IMR-90 (cell line): ENCODE measurements around the gene IFRD1. TPM values are rescaled to one million over a fixed set of nuclear protein-coding genes. Genes with fewer than 3 reads are reported as not detected.

Experiments
- ATAC-seq: fragments of 200-7000 bp; cut with Tn5 transposase; 2 replicates; pipeline ENCODE4 v1.9.1; 2020; ENCODE audit warnings: low read depth, mild to moderate bottlenecking, moderate library complexity
- BruUV-seq: library from RNA; stranded (reverse); fragments of 400-500 nt; replicated peaks from 2 replicates; lab custom pipeline; 2021; lab: Mats Ljungman, UMichigan
- CTCF ChIA-PET: fragments of 300-600 bp; formaldehyde crosslinking; extraction: SDS; loops from one replicate; lab custom pipeline; 2021; ENCODE audit warnings: antibody characterized with exemption; lab: Yijun Ruan, JAX
- POLR2A ChIA-PET: fragments of 300-600 bp; sonication (Branson Sonifier 250); formaldehyde crosslinking; loops from one replicate; lab custom pipeline; 2022; ENCODE audit warnings: antibody characterized with exemption; ENCODE audit not compliant: unreplicated experiment; lab: Charles Lee
- DNase-seq: peaks from one replicate; pipeline ENCODE4 v3.0.0; 2013
- H2AFZ ChIP-seq: replicated peaks from 2 replicates; pipeline ENCODE3; 2013; ENCODE audit warnings: low read length, mild to moderate bottlenecking; ENCODE audit not compliant: poor library complexity
- H2AK5ac ChIP-seq: 2 replicates; pipeline ENCODE4 v1.6.1; 2013; ENCODE audit warnings: low read depth, low read length, inconsistent platforms
- H2AK9ac ChIP-seq: replicated peaks from 2 replicates; pipeline ENCODE3; 2013; ENCODE audit warnings: mild to moderate bottlenecking, low read depth, low read length, moderate library complexity; ENCODE audit not compliant: poor library complexity
- H2BK120ac ChIP-seq: 2 replicates; pipeline ENCODE4 v1.6.1; 2013; ENCODE audit warnings: low read depth, low read length, inconsistent platforms
- H2BK15ac ChIP-seq: 3 replicates; pipeline ENCODE4 v1.6.1; 2013; ENCODE audit warnings: low read depth, low read length, inconsistent platforms
- H2BK20ac ChIP-seq: 2 replicates; pipeline ENCODE4 v1.6.1; 2013; ENCODE audit warnings: low read depth, mild to moderate bottlenecking, inconsistent platforms, low read length, moderate library complexity
- H2BK5ac ChIP-seq: 2 replicates; pipeline ENCODE4 v1.6.1; 2013; ENCODE audit warnings: mild to moderate bottlenecking, low read depth, low read length, inconsistent platforms; ENCODE audit not compliant: poor library complexity, severe bottlenecking
- H3K14ac ChIP-seq: replicated peaks from 2 replicates; pipeline ENCODE4 v1.6.1; 2013; ENCODE audit warnings: low read depth, low read length, inconsistent platforms
- H3K18ac ChIP-seq: 2 replicates; pipeline ENCODE4 v1.6.1; 2013; ENCODE audit warnings: low read depth, low read length, control low read depth
- H3K23ac ChIP-seq: 2 replicates; pipeline ENCODE4 v1.6.1; 2013; ENCODE audit warnings: low read depth, low read length, inconsistent platforms
- H3K27ac ChIP-seq: 2 replicates; pipeline ENCODE4 v1.5.1; 2013; ENCODE audit warnings: mild to moderate bottlenecking, control low read depth, low read length; ENCODE audit not compliant: insufficient read depth
- H3K27me3 ChIP-seq: 2 replicates; pipeline ENCODE4 v1.6.1; 2013; ENCODE audit warnings: low read length; ENCODE audit not compliant: control insufficient read depth, insufficient read depth
- H3K36me3 ChIP-seq: 2 replicates; pipeline ENCODE4 v1.6.1; 2013; ENCODE audit warnings: low read length, mixed read lengths; ENCODE audit not compliant: control insufficient read depth, insufficient read depth
- H3K4ac ChIP-seq: 2 replicates; pipeline ENCODE4 v1.6.1; 2013; ENCODE audit warnings: low read depth, low read length, inconsistent platforms
- H3K4me1 ChIP-seq: 2 replicates; pipeline ENCODE4 v1.6.1; 2013; ENCODE audit warnings: low read length, mixed read lengths; ENCODE audit not compliant: control insufficient read depth, insufficient read depth
- H3K4me2 ChIP-seq: 2 replicates; pipeline ENCODE4 v1.6.1; 2013; ENCODE audit warnings: low read depth, mild to moderate bottlenecking, control low read depth, low read length, moderate library complexity
- H3K4me3 ChIP-seq: 2 replicates; pipeline ENCODE4 v1.5.1; 2013; ENCODE audit warnings: low read depth, mild to moderate bottlenecking, control low read depth, low read length, moderate library complexity; ENCODE audit not compliant: insufficient read depth
- H3K56ac ChIP-seq: 2 replicates; pipeline ENCODE4 v1.6.1; 2013; ENCODE audit warnings: low read length, inconsistent platforms; ENCODE audit not compliant: insufficient read depth; ENCODE audit errors: extremely low read depth
- H3K79me1 ChIP-seq, 2 experiments: 2 replicates each; pipeline ENCODE4 v1.6.1; 2013; ENCODE audit warnings: low read length in 2 of 2, inconsistent platforms in 1 of 2, low read depth in 1 of 2
- H3K9ac ChIP-seq: 2 replicates; pipeline ENCODE4 v1.6.1; 2013; ENCODE audit warnings: low read depth, low read length, control low read depth
- H3K9me1 ChIP-seq: 2 replicates; pipeline ENCODE4 v1.6.1; 2013; ENCODE audit warnings: low read length, inconsistent platforms; ENCODE audit not compliant: insufficient read depth
- H3K9me3 ChIP-seq: 2 replicates; pipeline ENCODE4 v1.6.1; 2013; ENCODE audit warnings: low read length; ENCODE audit not compliant: control insufficient read depth, insufficient read depth
- H4K20me1 ChIP-seq: 2 replicates; pipeline ENCODE4 v1.6.1; 2013; ENCODE audit warnings: low read length, inconsistent platforms; ENCODE audit not compliant: insufficient read depth
- H4K5ac ChIP-seq: 2 replicates; pipeline ENCODE4 v1.6.1; 2013; ENCODE audit warnings: mild to moderate bottlenecking, low read depth, low read length, control low read depth
- H4K8ac ChIP-seq, 2 experiments: 2 replicates each; pipeline ENCODE4 v1.6.1; 2013; ENCODE audit warnings: low read depth in 2 of 2, low read length in 2 of 2, control low read depth in 1 of 2, inconsistent platforms in 1 of 2
- H4K91ac ChIP-seq: 2 replicates; pipeline ENCODE4 v1.6.1; 2013; ENCODE audit warnings: low read depth, low read length, inconsistent platforms; ENCODE audit not compliant: insufficient read depth
- CHD1 ChIP-seq: IDR thresholded peaks from 2 replicates; pipeline ENCODE4 v1.6.1; 2012; ENCODE audit warnings: low read depth, low read length, improper control_type of control experiment
- FOS ChIP-seq: fragments of 150-350 bp; IDR thresholded peaks from 2 replicates; pipeline ENCODE4 v1.6.1; 2016; ENCODE audit warnings: low read depth, low read length
- MAFK ChIP-seq: IDR thresholded peaks from 2 replicates; pipeline ENCODE4 v1.6.1; 2012; ENCODE audit warnings: low read depth, low read length, improper control_type of control experiment
- MAZ ChIP-seq: IDR thresholded peaks from 2 replicates; pipeline ENCODE4 v1.6.1; 2012; ENCODE audit warnings: low read depth, mild to moderate bottlenecking, low read length, improper control_type of control experiment, moderate library complexity, borderline replicate concordance
- MXI1 ChIP-seq: IDR thresholded peaks from 2 replicates; pipeline ENCODE4 v1.6.1; 2012; ENCODE audit warnings: low read depth, mild to moderate bottlenecking, low read length, moderate library complexity, borderline replicate concordance
- RAD21 ChIP-seq: IDR thresholded peaks from 2 replicates; pipeline ENCODE4 v1.6.1; 2012; ENCODE audit warnings: low read length, improper control_type of control experiment
- RFX5 ChIP-seq: IDR thresholded peaks from 2 replicates; pipeline ENCODE4 v1.8.0; 2012; ENCODE audit warnings: low read depth, mild to moderate bottlenecking, low read length, moderate library complexity
- WGBS, 2 experiments: methylation state at CpG; one replicate each; pipeline versions ENCODE4 v1.1.5 to v1.1.7; 2013; ENCODE audit warnings: missing lambda C conversion rate in 2 of 2; ENCODE audit not compliant: insufficient read length in 1 of 2; ENCODE audit errors: extremely low coverage in 2 of 2; 5-methylcytosine and 5-hydroxymethylcytosine counted together
- dilution Hi-C: fragments of 300-500 bp; cut with HindIII; formaldehyde crosslinking; loops from one replicate; pipeline ENCODE4 v1.14.3; 2018; ENCODE audit warnings: low sequenced_read_pairs; ENCODE audit not compliant: unreplicated experiment
- in situ Hi-C: fragments of 300-500 bp; cut with MboI; formaldehyde crosslinking; loops from 3 replicates; pipeline ENCODE4 v1.14.3; 2019; ENCODE audit warnings: low sequenced_read_pairs, inconsistent platforms, mixed read lengths
- intact Hi-C: fragments of 100-400 bp; cut with micrococcal nuclease; formaldehyde crosslinking; loops from 2 replicates; pipeline ENCODE4 v1.10.0; 2022
- polyA plus RNA-seq, 3 experiments: library from polyadenylated mRNA; depleted of rRNA; stranded (reverse); fragments of >200 nt; gene quantifications; 2 replicates each; pipeline ENCODE4 v1.2.3, GENCODE V29; 2012; ENCODE audit warnings: low replicate concordance in 1 of 3
- total RNA-seq: library from RNA; depleted of rRNA; stranded (reverse); fragments of >200 nt; gene quantifications from 2 replicates; pipeline ENCODE4 v1.2.3, GENCODE V29; 2012

IFRD1 gene
- total and polyA plus RNA-seq, 2 of the 4 experiments (the other 2 are of a cell fraction) = 18.3 to 25.3 TPM

DNA sequence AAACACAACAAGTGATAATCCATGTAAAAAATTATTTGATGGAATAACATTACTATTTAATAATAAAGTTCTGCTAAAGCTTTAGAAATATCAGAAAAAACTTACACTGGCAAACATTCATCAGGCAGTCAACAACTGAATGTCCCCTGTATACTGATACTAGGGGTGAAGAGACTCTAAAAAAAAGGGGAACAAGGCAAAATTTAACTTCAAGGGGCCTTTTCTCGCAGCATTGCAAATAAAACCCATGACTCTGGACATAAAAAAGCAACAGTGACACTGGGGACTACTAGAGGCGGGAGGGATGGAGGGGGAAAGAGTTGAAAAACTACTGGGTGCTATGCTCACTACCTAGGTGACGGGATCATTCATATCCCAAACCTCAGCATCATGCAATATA lies 5.8 kb upstream of the IFRD1 start:
- 100% methylated on average over 1 of the region's 3 CpGs; no CpG with 5 or more reads in 1 of the 2 experiments for WGBS, 2 experiments

More for the DNA sequence above, 5.8 kb upstream of the IFRD1 start:
- no peak overlapping the region for H4K5ac ChIP-seq
- H3K4me1 ChIP-seq = no peaks in the 10 kb centered on the region; the same call in 1 of the 2 replicates
- no peak overlapping the region for H2BK20ac ChIP-seq
- H4K8ac ChIP-seq = no peak overlapping the region
- no peak overlapping the region for H3K4ac ChIP-seq
- TF ChIP-seq MAZ (no peak), FOS (no peak), MXI1 (no peak), CHD1 (no peak), MAFK (no peak), RFX5 (no peak), RAD21 (no peak)
- H3K23ac ChIP-seq = no peak overlapping the region
- dilution Hi-C loops (no loop called here), in situ Hi-C loops (no loop called here), intact Hi-C loops (no loop called here)
- H2AK9ac ChIP-seq = no peak overlapping the region
- H3K27ac ChIP-seq = no peak overlapping the region
- no peaks in the 10 kb centered on the region for H3K9me1 ChIP-seq
- no peak overlapping the region for H2BK15ac ChIP-seq
- no peaks in the 10 kb centered on the region for H3K9me3 ChIP-seq
- BruUV-seq = no TSS peak
- no peak overlapping the region for H3K18ac ChIP-seq
- H3K4me2 ChIP-seq = no peak overlapping the region
- H4K20me1 ChIP-seq = no peaks in the 10 kb centered on the region
- no peak overlapping the region for H2BK120ac ChIP-seq
- POLR2A ChIA-PET = no interaction called here
- H3K27me3 ChIP-seq = no peaks in the 10 kb centered on the region
- no peak overlapping the region for H2AK5ac ChIP-seq
- H2BK5ac ChIP-seq = no peak overlapping the region
- no peak overlapping the region for H4K91ac ChIP-seq
- no peak overlapping the region for H3K14ac ChIP-seq
- no peak overlapping the region for H3K4me3 ChIP-seq
- H3K79me1 ChIP-seq = peaks cover under 1 to 1% of the 10 kb centered on the region in 2 experiments; a peak in 1 of 4 replicates
- no peaks in the 10 kb centered on the region for H3K36me3 ChIP-seq
- DNase-seq (no peak), ATAC-seq (no peak)
- no peak overlapping the region for H2AFZ ChIP-seq
- CTCF ChIA-PET = no interaction called here
- no peak overlapping the region for H3K9ac ChIP-seq
- H3K56ac ChIP-seq = no peak overlapping the region
